SU-DHL-6 (cell line): Measurements from ENCODE around the gene SRPK3.

Source experiments
- H2AFZ ChIP-seq: fragments of 200-600 bp; sonication (generic); 2 replicates; pipeline ENCODE4 v1.6.1; 2014; ENCODE audit warnings: low read depth, mild to moderate bottlenecking, moderate library complexity, mixed read lengths, antibody characterized with exemption, low read length; ENCODE audit not compliant: severe bottlenecking
- H3F3A ChIP-seq: fragments of 200-600 bp; shearing (Covaris generic); 2 replicates; pipeline ENCODE4 v1.6.0; 2016; ENCODE audit warnings: antibody characterized with exemption, mild to moderate bottlenecking; ENCODE audit not compliant: insufficient read depth
- H3K27ac ChIP-seq: fragments of 200-600 bp; sonication (generic); 2 replicates; pipeline ENCODE4 v1.5.1; 2016; ENCODE audit warnings: low read depth, mild to moderate bottlenecking, low read length, moderate library complexity, mixed read lengths
- H3K27me3 ChIP-seq: fragments of 200-600 bp; sonication (generic), shearing (Covaris generic); 2 replicates; pipeline ENCODE4 v1.6.0; 2014; ENCODE audit warnings: mild to moderate bottlenecking, low read length
- H3K36me3 ChIP-seq: fragments of 200-600 bp; sonication (generic); 2 replicates; pipeline ENCODE4 v1.6.1; 2014; ENCODE audit warnings: mild to moderate bottlenecking, low read length, mixed read lengths
- H3K4me2 ChIP-seq: fragments of 300-600, 200-600 bp; shearing (Covaris generic), sonication (generic); 2 replicates; pipeline ENCODE4 v1.6.0; 2014; ENCODE audit warnings: low read length, low read depth, mild to moderate bottlenecking; ENCODE audit not compliant: poor library complexity, severe bottlenecking
- H3K4me3 ChIP-seq: fragments of 200-600 bp; sonication (generic); 2 replicates; pipeline ENCODE4 v1.5.1; 2014; ENCODE audit warnings: antibody characterized with exemption, low read length, mild to moderate bottlenecking, mixed read lengths; ENCODE audit not compliant: insufficient read depth, poor library complexity, severe bottlenecking
- H3K79me2 ChIP-seq: fragments of 200-600 bp; sonication (generic); 2 replicates; pipeline ENCODE4 v1.6.1; 2014; ENCODE audit warnings: mild to moderate bottlenecking, low read length, moderate library complexity; ENCODE audit not compliant: insufficient read depth
- H3K9ac ChIP-seq: fragments of 200-600 bp; sonication (generic); 2 replicates; pipeline ENCODE4 v1.7.0; 2014; ENCODE audit warnings: mild to moderate bottlenecking, low read length
- H3K9me2 ChIP-seq: fragments of 200-600 bp; sonication (generic); replicated peaks from 2 replicates; pipeline ENCODE4 v1.6.1; 2014; ENCODE audit warnings: low read length; ENCODE audit not compliant: insufficient read depth
- H3K9me3 ChIP-seq: fragments of 200-600 bp; sonication (generic); 2 replicates; pipeline ENCODE4 v1.6.1; 2014; ENCODE audit warnings: low read length, mixed read lengths; ENCODE audit not compliant: insufficient read depth
- H4K20me1 ChIP-seq: fragments of 200-600 bp; sonication (generic); 2 replicates; pipeline ENCODE4 v1.6.1; 2014; ENCODE audit warnings: low read depth, mild to moderate bottlenecking, antibody characterized with exemption, low read length, moderate library complexity, mixed read lengths
- EZH2phosphoT487 ChIP-seq: fragments of 200-600 bp; sonication (generic), shearing (Covaris generic); conservative IDR thresholded peaks from 2 replicates; pipeline ENCODE4 v1.6.1; 2018; ENCODE audit warnings: mild to moderate bottlenecking, antibody characterized with exemption, low read length, moderate library complexity, mixed read lengths
- TF ChIP-seq, protein P1 (sequence below): fragments of 200-600 bp; sonication (generic); IDR thresholded peaks from one replicate; pipeline ENCODE4 v1.5.1; 2017; ENCODE audit warnings: antibody characterized with exemption, mild to moderate bottlenecking, low read length, moderate library complexity; ENCODE audit not compliant: insufficient read depth, poor library complexity, severe bottlenecking

Gene SRPK3

GRCh38 chrX:153778181-153778580 lies 2.7 kb upstream of the SRPK3 start:
- H3K4me3 ChIP-seq = no peak overlapping the region
- no peak overlapping the region for H3K27ac ChIP-seq
- no peaks in the 10 kb centered on the region for H3K27me3 ChIP-seq
- H3K4me2 ChIP-seq = no peak overlapping the region
- no peaks in the 10 kb centered on the region; the same call in 1 of the 2 replicates for H4K20me1 ChIP-seq
- H2AFZ ChIP-seq = no peak overlapping the region
- no peaks in the 10 kb centered on the region for H3F3A ChIP-seq
- no peaks in the 10 kb centered on the region for H3K36me3 ChIP-seq
- no peaks in the 10 kb centered on the region for H3K9me3 ChIP-seq
- H3K79me2 ChIP-seq = no peaks in the 10 kb centered on the region
- H3K9ac ChIP-seq = no peak overlapping the region
- H3K9me2 ChIP-seq = no peaks in the 10 kb centered on the region
- TF ChIP-seq EZH2phosphoT487 = no peak
- TF ChIP-seq, protein P1, sequence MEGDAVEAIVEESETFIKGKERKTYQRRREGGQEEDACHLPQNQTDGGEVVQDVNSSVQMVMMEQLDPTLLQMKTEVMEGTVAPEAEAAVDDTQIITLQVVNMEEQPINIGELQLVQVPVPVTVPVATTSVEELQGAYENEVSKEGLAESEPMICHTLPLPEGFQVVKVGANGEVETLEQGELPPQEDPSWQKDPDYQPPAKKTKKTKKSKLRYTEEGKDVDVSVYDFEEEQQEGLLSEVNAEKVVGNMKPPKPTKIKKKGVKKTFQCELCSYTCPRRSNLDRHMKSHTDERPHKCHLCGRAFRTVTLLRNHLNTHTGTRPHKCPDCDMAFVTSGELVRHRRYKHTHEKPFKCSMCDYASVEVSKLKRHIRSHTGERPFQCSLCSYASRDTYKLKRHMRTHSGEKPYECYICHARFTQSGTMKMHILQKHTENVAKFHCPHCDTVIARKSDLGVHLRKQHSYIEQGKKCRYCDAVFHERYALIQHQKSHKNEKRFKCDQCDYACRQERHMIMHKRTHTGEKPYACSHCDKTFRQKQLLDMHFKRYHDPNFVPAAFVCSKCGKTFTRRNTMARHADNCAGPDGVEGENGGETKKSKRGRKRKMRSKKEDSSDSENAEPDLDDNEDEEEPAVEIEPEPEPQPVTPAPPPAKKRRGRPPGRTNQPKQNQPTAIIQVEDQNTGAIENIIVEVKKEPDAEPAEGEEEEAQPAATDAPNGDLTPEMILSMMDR = no peak

GRCh38 chrX:153778684-153779101 lies 2.1 kb upstream of the SRPK3 start:
- H3K9ac ChIP-seq = no peak overlapping the region
- H3K4me3 ChIP-seq = no peak overlapping the region
- no peak overlapping the region for H3K4me2 ChIP-seq
- no peak overlapping the region for H2AFZ ChIP-seq
- H3K9me3 ChIP-seq = no peaks in the 10 kb centered on the region
- no peaks in the 10 kb centered on the region for H3K36me3 ChIP-seq
- TF ChIP-seq, protein P1 = no peak
- no peak for TF ChIP-seq EZH2phosphoT487
- no peaks in the 10 kb centered on the region for H3F3A ChIP-seq
- no peaks in the 10 kb centered on the region for H3K27me3 ChIP-seq
- H3K27ac ChIP-seq = no peak overlapping the region
- H3K79me2 ChIP-seq = no peaks in the 10 kb centered on the region
- no peaks in the 10 kb centered on the region for H3K9me2 ChIP-seq
- no peaks in the 10 kb centered on the region; the same call in 1 of the 2 replicates for H4K20me1 ChIP-seq

DNA sequence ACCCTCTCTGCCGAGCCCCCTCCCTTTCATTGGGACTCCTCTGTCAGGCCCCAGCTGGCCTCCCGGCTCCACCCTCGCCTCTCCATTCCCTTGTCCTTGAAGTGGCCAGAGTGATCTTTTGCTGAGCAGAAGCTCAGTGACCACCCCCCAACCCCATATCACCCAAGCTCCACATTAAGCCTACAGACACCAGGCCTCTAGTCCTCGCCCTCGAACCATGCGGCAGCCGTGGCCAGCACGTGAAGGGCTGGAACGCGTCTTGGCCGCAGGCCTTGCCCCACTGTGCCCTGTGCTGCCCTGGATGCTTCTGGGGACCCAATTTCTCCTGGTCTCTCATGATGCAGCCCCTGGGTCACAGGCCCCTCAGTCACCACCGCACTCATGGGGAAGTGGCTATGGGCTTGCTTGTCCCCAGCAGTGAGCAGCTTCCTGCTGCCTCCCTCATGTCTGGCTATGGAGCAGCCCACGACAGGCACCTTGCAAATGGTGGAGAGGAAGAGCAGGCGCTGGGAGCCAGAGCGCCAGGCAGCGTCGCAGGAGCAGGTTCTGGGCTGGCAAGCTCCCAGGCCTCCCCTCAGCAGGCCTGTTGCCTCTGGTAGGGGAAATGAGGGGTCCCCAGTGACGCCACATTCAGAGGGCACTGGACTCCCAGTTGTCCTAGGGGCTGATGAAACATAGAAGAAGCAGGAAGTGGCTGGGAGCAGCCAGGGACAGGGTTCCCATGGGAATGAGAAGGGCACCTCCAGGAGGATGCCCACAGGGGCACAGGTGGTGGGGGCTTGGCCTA lies 757 bp upstream of the SRPK3 start:
- no peaks in the 10 kb centered on the region for H3K36me3 ChIP-seq
- no peaks in the 10 kb centered on the region for H3K79me2 ChIP-seq
- no peaks in the 10 kb centered on the region; the same call in 1 of the 2 replicates for H4K20me1 ChIP-seq
- no peak overlapping the region for H3K4me3 ChIP-seq
- no peak overlapping the region for H3K27ac ChIP-seq
- H3K9me2 ChIP-seq = no peaks in the 10 kb centered on the region
- H3K4me2 ChIP-seq = no peak overlapping the region
- H3K9ac ChIP-seq = no peak overlapping the region
- TF ChIP-seq, protein P1 = no peak
- no peak for TF ChIP-seq EZH2phosphoT487
- no peaks in the 10 kb centered on the region for H3F3A ChIP-seq
- H3K27me3 ChIP-seq = no peaks in the 10 kb centered on the region
- H2AFZ ChIP-seq = no peak overlapping the region
- no peaks in the 10 kb centered on the region for H3K9me3 ChIP-seq
